ENCODE results near the gene TRAPPC5.

TRAPPC5 gene

GRCh38 chr19:7670150-7670783, 10.4 kb upstream of the TRAPPC5 start:
- H3K27ac ChIP-seq: no peak overlapping the region
- TF ChIP-seq ZFX (IDR thresholded peaks at IDR 0.05): no peak
- TF ChIP-seq, protein P1, sequence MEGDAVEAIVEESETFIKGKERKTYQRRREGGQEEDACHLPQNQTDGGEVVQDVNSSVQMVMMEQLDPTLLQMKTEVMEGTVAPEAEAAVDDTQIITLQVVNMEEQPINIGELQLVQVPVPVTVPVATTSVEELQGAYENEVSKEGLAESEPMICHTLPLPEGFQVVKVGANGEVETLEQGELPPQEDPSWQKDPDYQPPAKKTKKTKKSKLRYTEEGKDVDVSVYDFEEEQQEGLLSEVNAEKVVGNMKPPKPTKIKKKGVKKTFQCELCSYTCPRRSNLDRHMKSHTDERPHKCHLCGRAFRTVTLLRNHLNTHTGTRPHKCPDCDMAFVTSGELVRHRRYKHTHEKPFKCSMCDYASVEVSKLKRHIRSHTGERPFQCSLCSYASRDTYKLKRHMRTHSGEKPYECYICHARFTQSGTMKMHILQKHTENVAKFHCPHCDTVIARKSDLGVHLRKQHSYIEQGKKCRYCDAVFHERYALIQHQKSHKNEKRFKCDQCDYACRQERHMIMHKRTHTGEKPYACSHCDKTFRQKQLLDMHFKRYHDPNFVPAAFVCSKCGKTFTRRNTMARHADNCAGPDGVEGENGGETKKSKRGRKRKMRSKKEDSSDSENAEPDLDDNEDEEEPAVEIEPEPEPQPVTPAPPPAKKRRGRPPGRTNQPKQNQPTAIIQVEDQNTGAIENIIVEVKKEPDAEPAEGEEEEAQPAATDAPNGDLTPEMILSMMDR (conservative IDR thresholded peaks at IDR 0.05): no peak

DNA sequence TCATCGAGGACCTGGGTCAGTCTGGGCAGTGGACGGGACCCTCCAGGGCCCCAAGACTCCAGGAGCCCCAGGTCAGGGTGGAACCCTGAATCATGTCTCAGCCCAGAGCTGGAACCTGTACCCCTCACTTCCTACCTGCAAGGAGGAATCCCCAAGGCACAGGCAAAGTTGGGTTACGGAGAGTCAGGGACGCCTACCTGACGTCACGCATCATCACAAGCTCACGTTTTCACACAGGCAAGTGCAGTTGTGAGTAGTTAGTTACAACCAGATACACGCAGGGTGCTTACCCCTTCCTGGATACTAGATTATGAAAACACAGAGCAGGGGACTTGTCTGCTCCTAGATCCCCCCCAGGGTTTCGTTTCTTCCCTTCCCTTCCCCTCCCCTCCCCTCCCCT, 9.8 kb upstream of the TRAPPC5 start:
- H3K27ac ChIP-seq: no peak overlapping the region
- TF ChIP-seq, protein P1 (conservative IDR thresholded peaks at IDR 0.05): no peak

- no peak overlapping the region for H3K27ac ChIP-seq
- TF ChIP-seq, protein P1 (conservative IDR thresholded peaks at IDR 0.05): no peak
- no peak for TF ChIP-seq ZFX (IDR thresholded peaks at IDR 0.05)
Measured at GRCh38 chr19:7672522-7672921, 8.1 kb upstream of the TRAPPC5 start.

DNA sequence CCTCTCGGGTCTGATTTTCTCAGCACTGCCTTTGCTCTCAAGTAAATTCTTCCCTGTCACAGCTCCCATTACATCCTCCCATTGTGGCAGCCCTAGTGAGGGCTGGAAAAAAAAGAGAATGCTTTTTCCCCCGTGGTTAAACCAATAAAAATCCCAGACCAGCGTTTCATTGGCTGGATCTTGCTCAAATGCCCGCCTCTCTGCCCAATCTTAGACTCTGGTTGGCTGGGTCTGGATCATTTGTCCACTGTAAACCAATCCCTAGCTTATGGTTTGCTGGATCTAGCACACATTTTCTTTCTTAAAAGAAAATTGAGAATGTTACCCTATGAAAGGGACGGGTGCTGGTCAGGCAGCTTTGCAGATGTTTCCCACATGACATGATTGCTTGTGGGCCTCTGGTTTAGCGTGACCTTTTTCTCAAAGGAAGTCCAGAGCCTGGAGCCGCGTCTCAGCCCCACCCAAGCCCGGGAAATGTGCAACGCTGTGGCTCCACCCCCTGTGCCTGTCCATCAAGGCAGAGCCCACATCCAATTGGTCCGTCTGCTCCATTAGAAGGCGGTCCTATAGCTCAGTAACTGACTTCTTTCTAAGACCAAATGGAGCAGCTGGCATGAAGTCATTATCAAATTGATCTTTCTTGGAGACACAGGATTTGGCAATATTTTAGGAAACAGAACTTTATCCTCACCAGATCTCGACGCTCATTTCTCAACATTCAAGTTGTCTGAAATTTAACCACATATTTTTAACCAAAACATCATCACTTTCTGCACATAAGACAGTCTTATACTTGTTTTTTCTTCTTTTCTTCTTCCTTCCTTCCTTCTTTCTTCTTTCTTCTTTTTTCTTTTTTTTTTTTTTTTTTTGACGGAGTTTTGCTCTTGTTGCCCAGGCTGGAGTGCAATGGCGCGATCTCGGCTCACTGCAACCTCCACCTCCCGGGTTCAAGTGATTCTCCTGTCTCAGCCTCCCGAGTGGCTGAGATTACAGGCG, 6.3 kb upstream of the TRAPPC5 start:
- H3K27ac ChIP-seq: no peak overlapping the region

GRCh38 chr19:7676376-7676775, 4.3 kb upstream of the TRAPPC5 start:
- no peak overlapping the region for H3K27ac ChIP-seq
- TF ChIP-seq, protein P1 (conservative IDR thresholded peaks at IDR 0.05): no peak
- TF ChIP-seq ZFX (IDR thresholded peaks at IDR 0.05): no peak

More for the DNA sequence above, 6.3 kb upstream of the TRAPPC5 start:
- TF ChIP-seq, protein P1 (conservative IDR thresholded peaks at IDR 0.05): no peak
- no peak for TF ChIP-seq ZFX (IDR thresholded peaks at IDR 0.05)

GRCh38 chr19:7676854-7677253, 3.8 kb upstream of the TRAPPC5 start, which contains the start of gene MCEMP1:
TSS of gene MCEMP1 (plus strand) at chr19:7677090. CDS start at chr19:7677121, 31 bp downstream.
- no peak within 1 kb of the TSS for H3K27ac ChIP-seq
- TF ChIP-seq ZFX (IDR thresholded peaks at IDR 0.05): no peak
- TF ChIP-seq, protein P1 (conservative IDR thresholded peaks at IDR 0.05): no peak
